GM18526 (cell line): ENCODE results near the gene BET1L.
"Not testable (repeated sequence)": the region's sequence is repeated elsewhere in the genome, so short reads cannot be mapped to it uniquely, and the experiment has no call there.

Experiments used
- POLR2A ChIP-seq: IDR thresholded peaks from 3 replicates; pipeline ENCODE4 v1.6.1; 2011; ENCODE audit not compliant: insufficient read length; ENCODE audit errors: extremely low read depth

The BET1L gene

GRCh38 chr11:192674-193128, 14.5 kb downstream of the BET1L start, which contains the start of gene SCGB1C1:
SCGB1C1 (plus strand) TSS chr11:193078; CDS start chr11:193100, 22 bp downstream.
- not testable (repeated sequence) for TF ChIP-seq POLR2A
